RPMI8226 (cell line): ENCODE measurements around the gene DLL3.

Experiments
- DNase-seq: peaks from one replicate; pipeline ENCODE4 v3.0.0-alpha.2; 2015

DLL3 gene

DNA sequence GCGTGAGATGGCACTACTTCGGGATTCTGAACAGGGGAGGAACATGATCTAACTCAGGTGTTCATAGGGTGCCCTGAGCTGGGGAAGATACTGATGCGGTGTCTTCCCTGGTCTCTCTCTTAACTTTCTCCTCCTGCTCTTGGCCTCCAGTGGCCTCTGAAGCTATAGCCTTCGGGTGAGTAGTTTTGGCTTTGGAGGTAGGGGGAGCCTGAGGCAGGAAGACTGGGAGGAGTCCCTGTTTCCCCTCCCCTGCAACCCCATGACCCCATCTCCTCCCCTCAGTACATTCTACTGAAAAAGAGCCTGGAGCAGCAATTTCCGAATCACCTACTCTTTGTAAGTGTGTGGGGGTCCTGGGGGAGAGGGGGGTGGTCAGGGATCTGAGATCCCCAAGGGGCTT lies 19.7 kb downstream of the DLL3 start:
- DNase-seq = no peak

- no peak for DNase-seq
Measured at GRCh38 chr19:39518975-39519374, 20.2 kb downstream of the DLL3 start.

- DNase-seq = no peak
Measured at GRCh38 chr19:39520541-39521484, 22.1 kb downstream of the DLL3 start.

DNA sequence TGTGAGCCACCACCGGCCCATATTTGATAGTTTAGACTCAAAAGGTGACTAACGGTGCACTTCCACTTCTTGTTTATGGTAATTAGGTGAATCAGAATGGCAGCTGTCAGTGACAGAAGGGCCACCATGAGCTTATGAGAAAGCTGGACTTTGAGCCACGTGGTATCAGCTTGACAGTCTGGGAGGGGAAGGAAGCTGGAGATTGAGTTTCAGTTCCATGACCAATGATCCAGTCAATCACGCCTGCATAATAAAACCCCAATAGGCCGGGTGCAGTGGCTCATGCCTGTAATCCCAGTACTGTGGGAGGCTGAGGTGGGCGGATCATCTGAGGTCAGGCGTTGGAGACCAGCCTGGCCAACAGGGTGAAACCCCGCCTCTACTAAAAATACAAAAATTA lies 25.7 kb downstream of the DLL3 start:
- DNase-seq = no peak

GRCh38 chr19:39525205-39525604 lies 26.5 kb downstream of the DLL3 start:
- DNase-seq = no peak

DNA sequence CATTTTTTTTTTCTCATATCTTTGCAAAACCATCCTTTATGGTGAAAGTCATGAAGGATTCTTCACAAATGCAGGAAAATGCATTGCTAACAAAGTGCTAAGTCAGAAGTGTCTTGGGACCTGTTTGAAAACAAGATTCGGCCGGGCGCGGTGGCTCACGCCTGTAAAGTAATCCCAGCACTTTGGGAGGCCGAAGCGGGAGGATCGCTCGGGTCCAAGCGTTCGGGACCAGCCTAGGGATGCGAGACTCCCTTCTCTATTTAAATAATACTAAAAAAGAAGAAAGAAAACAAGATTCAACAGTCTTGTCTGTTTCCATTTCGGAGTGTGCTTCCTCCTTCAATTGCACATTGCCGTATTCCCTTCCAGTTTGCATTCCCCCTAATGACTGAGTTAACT lies 33.1 kb downstream of the DLL3 start:
- DNase-seq = no peak

GRCh38 chr19:39532233-39533002 lies 33.7 kb downstream of the DLL3 start, which contains the start of gene EID2B:
Gene EID2B (minus strand): TSS chr19:39532852. CDS start chr19:39532802, 50 bp downstream.
- peak; percentile 94 for DNase-seq

DNA sequence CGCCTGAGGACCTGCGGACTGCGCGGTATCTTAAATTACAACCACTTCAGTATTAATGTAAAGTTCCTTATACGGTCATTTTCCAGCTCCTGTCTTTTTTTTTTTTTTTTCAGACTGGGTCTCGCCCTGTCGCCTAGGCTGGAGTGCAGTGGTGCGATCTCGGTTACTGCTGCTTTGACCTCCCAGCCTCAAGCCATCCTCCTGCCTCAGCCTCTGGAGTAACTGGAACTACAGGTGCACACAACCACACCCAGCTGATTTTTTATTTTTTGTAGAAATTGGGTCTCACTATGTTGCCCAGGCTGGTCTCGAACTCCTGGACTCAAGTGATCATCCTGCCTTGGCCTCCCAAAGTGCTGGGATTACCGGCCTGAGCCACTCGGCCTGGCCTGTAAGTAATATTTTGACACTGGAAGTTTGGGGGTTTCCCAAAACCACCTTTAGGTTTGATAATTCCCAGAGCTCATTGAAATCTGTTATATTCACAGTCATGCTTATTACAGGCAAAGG lies 34.3 kb downstream of the DLL3 start:
- DNase-seq = no peak

GRCh38 chr19:39533791-39534190 lies 35.0 kb downstream of the DLL3 start:
- DNase-seq = no peak

GRCh38 chr19:39539165-39539517 lies 40.4 kb downstream of the DLL3 start:
- DNase-seq = no peak

- DNase-seq = peak; percentile 92
Measured at GRCh38 chr19:39539518-39540332, 41.0 kb downstream of the DLL3 start, which contains the start of gene EID2. Gene EID2 (minus strand): TSS chr19:39540161. CDS start chr19:39540079, 82 bp downstream.

DNA sequence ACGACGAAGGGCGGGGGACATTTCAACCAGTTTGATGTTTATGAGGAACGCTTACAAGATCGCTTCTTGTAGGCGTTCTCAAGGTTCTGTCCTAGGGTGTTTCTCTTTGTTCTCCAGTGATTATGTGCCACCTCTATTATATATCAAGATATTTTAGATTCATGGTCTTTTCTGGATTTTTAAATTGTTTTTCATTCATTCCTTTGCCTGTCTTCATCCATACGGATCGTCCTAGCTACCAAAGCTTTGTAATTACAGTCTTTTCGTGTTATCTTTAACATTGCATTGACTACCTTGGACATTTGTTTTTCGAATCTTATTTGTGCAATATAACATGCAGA lies 41.6 kb downstream of the DLL3 start:
- DNase-seq = no peak

DNA sequence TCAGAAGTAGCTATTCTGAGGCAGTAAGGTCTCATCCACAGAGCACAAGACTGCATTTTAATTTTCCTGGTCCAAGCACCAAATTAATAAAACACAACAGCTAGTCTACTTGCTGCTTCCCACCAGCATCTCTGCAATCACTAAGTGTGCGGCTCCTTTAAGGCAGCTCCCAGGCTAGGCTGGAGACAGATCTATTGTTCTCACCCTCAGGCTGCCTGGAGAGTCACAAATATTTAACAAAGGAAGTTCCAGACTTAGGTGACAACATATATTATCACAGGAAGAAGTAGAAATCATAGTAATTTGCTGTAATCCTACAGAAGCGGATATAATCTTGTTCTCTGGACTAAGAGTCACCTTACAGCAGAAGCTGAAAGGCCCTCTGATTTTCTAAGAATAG lies 43.5 kb downstream of the DLL3 start:
- no peak for DNase-seq

GRCh38 chr19:39543477-39543857 lies 44.7 kb downstream of the DLL3 start:
- no peak for DNase-seq

DNA sequence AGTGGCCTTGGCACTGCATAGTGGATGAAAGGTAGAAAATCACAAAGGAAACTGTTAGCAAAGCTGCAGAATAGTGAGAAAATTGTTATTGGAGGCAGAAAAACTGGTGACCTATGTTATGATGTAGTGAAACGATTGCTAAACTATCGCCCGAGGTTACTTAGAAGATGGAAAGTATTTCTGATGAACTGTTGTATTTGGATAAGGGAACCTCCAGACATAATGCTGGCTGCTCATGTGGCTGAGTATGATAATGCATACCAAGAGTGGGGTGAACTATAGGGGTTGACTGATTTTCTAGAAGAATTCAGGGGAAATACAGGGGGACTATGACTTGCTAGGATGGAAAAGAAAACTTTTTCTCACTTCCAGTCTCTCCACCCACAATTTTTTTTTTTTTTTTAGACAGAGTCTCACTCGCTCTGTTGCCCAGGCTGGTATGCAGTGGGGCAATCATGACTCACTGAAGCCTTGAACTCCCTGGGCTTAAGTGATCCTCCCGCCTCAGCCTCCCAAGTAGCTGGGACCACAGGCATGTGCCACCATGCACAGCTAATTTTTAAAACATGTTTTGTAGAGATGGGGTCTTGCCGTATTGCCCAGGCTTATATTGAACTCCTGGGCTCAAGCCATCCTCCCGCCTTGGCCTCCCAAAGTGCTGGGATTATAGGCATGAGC lies 45.6 kb downstream of the DLL3 start:
- DNase-seq = no peak

DNA sequence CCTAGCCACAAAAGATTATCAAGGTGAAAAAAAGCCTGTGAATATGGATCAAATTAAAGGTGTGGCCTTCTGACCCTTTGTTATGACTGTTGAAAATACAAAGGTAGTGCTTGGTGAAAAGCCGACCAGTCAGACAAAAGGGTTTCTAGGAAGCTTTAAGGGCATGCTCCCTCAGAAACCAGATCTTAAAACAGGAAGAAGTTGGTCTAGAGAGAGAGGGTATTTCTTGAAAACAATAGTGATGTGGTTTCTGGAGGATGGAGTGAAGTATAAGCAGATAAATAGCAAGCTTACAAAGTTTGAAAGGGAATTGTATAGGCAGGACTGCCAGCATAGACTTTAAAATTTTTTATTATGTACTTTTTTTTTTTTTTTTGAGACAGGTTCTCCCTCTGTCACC lies 46.2 kb downstream of the DLL3 start:
- no peak for DNase-seq

- no peak for DNase-seq
Measured at GRCh38 chr19:39546599-39546998, 47.9 kb downstream of the DLL3 start.

DNA sequence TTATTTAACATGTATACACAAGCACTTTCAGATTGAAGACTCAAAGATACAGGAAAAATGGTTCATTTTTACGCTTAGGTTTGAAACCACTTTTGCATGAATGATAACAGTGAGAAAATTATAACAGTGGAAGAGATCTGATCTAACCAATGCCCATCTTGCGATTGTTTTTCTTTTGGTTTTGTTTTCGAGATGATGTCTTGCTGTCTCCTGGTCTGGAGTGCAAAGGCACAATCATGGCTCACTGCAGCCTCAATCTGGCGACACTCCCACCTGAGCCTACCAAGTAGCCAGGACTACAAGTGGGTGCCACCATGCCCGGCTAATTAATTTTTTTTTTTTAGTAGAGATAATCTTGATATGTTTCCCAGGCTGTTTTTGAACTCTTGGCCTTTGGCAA lies 51.5 kb downstream of the DLL3 start:
- no peak for DNase-seq

DNA sequence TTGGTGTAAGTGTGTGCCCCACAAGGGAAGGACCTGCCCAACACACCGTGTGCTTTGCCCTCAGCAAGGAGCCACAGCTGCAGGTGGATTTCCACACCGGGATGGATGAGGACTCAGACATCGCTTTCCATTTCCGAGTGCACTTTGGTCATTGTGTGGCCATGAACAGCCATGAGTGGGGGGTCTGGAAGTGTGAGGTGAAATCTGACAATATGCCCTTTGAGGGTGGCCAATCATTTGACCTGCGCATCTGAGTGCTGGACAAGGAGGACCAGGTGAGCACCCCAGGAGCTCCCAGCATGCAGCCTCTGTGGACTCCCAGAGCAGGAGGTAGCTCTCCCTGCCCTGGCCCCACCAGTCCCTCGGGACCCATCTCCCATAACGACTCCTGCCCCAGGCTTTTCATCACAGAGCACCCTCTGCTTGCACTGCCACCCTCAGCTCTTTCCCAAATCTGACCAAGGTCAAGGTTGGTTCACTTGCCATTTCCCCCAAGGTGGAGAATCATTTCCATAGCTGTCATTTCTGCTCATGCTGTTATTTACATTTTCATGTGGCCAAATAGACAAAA lies 54.4 kb downstream of the DLL3 start:
- DNase-seq = no peak

DNA sequence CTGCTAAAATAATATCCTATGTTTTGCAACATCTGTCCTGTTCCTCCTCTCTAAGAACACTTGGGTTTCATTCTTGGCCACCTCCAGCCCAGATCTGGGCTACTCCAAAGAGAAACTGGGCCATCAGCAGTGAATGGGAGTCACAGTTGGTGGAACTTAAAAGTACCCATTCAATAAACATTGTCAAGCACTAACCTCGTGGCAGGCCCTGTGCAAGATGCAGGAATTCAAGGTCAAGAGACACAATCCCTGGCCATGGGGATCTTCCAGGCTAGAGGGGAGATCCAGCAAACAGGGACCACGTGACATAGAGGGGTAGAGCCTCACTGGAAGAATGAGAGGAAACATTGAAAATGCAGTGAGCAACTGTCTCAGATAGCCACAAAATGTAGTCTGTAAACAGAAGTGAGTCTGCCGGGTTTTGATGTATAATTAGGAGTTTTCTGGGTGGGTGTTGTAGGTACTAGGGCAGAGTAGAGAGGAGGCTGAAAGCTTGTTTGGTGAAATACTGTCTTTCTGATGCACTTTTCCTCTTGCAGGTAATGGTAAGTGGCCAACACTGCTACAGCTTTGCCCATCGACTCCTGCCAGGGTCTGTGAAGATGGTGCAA lies 56.1 kb downstream of the DLL3 start:
- no peak for DNase-seq

GRCh38 chr19:39555883-39556282 lies 57.1 kb downstream of the DLL3 start:
- peak; percentile 38 for DNase-seq
